ENCODE data around the gene TXNRD1.
"Not testable (repeated sequence)": the region's sequence is repeated elsewhere in the genome, so short reads cannot be mapped to it uniquely, and the experiment has no call there.

Gene TXNRD1

DNA sequence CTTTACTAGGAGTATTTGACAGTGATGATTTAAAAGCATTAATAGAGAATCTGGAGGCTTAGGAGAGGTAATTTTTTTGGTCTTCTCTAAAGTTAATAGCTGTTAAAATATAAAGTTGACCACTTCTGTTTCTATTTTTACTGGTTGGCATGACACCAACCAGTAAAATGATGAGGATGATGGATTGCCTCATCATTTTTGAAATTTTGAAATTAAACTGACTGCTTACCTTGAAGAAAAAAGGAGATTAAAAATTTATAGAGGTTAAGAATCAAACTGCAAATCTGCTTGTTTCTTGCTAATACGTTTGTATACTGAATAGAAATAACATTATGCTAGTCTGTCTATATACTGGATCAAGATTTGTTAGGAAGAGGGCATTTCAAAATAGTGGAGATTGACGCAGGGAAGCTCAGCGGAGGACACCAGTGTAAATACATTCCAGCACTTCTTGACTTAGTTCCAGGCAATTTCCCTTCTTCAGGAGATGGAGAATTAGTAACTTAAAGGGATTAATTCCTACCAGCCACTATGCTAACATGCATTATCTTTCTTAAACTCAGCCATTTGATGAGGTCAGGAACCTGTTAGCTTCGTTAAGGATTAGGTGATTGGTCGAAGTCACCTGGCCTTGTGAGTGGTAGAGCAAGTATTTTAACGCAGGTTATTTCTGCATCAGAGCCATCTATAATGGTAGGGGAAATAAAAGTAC, 91.5 kb downstream of the TXNRD1 start:
- no peak for DNase-seq

DNA sequence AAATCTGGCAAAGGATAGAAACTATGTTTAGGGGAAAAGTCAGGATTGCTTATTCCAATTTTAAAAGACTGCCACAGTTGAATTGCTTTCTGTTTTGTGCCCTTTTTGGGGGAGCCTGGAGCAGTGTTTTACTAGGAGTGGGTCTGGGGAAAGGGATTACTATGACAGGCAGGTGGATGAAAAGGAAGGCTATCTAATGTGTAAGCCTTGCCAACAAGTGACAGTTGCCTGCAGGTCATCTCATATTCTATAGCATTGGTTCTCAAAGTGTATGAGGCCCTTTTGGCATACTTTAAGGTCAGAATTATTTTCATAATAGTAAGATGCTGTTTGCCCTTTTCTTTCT, 92.0 kb downstream of the TXNRD1 start:
- no peak for DNase-seq

DNA sequence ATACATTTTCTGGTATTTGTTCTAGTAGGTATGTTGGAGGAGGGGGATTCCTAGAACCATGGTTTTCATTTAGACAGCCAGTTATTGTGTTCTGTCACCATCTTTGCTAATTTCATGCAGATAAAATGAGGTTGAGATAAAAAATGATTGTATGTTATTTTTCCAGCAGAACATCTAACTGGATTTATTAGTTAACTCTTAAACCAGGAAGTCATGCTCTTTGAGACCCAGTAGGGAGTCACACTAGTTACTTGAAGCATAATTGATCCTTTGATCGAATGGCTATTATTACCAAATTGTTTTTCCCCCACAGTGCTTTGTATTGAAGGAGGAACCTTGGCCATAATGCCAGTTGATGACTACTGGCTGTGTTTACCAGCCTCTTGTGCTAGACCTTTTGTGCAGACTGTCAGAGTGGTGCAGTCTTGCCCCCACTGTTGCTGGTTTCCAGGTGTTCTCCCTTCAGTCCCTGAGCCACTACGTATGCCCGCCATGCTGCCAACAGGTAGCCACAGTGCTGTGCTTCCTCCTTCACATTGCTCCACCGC, 93.9 kb downstream of the TXNRD1 start:
- DNase-seq = no peak

DNA sequence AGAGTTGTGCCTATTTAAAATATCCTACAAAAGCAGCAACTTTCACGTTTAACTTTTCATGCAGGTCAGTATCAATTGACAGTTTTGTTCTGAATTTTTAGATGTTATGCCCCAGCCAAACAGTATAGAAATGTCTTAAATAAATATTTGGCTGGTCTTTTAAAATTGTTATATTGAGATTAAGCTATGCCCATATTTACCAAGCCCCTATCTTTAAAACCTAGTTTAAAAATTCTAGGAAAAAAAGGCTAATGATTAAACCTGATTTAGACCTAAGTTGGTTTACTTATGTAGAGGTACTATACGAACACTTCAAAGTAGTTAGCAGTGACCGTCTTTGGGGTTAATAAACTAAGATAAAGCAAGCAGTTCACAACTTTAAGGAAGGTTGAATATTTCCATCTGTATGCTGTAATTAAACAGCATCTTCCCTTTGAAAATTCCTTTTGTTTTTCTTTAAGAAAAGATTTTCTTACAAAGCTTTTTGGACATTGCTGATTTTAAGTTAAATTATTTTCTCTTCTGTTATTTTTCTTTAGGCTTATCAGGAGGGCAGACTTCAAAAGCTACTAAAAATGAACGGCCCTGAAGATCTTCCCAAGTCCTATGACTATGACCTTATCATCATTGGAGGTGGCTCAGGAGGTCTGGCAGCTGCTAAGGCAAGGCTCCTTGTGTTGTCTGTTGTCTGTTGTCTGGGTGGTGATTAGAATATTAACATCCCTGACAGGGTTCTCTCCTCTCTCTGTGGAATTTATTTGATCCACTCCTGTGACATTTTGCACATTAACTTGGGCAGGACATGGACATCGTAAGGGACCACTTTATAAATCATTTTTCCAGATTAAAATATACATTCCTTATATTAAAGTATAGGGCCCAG, 95.4 kb downstream of the TXNRD1 start:
- DNase-seq = no peak

DNA sequence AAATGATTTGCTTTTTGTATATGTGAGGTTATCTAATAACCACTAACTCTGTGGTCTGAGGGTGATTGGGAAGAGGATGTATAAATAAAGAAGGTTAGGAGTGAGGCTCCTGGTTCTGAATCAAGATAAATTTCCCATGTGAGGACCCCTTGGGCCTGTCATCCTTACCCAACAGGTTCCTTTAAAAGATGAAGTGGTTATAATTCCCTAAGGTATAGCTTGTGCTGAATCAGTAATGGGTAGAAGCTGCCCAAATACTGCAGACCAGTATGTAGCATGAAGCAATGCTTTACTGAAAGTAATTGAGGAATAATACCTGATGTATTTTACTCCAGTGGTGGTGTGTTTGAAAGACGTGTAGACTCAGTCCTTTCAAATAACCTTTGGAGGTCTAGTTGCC, 96.6 kb downstream of the TXNRD1 start:
- no peak for DNase-seq

DNA sequence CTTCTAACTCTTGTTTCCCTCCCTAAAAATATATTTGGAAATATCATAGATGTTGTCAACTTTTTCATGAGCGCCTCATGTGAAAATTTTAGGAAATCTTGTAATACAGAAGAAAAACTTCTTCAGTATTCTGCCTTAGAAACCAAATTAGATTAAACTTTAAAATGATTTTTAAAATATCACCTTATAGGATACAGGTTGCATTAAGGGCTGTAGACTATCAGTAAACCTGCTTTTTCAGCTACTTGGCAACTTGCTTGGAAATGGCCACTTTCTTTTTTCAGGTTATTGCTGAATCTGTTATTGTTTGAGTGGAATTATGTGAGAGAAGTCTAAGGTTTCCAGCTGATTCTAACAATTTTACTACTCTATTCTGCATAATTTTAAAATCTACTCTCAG, 97.1 kb downstream of the TXNRD1 start:
- no peak for DNase-seq

DNA sequence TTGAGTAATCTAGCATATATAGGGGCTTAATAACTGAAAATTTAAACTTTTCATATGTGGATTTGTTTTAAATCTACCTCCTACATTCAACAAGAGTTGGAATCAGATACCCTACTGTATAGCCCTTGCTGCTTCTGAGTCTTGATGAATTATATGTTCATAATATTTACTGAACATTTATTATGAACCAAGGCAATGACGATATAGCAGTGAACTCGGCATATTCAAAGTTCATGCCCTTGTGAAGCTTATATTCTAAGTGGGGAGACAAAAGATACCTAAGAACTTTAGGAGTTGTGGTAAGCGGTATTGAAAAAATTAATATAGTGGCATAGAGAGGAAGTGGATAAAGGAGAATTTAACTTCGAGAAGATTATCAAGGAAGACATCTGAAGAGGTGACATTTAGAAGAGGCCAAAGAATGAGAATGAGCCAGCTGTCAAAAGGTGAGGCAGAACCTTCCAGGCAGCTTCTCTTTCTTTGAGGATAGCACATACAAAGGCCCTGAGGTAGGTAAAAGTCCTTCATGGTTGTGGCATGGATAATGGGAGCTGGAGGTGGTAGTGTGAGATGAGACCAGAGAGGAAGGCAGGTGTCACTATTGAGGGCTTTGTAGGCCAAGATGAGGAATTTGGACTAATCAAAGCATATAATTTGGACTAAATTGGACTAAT, 98.1 kb downstream of the TXNRD1 start:
- no peak for DNase-seq

DNA sequence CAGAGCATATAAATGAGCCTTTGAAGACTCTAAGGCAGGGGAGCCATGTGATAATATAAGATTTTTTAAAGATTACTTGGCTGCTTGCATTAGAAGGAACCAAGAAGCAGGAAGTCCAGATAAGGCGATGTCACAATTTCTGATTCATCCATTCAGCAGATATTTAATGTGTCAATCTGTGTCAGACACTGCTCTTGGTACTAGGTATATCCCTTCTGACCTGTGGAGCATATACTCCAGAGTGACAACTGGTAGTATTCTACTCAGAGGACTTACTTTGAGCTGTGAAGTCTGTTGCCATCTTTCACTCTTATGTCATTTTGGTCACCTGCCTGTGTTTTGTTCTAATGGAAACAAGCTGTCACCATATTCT, 98.6 kb downstream of the TXNRD1 start:
- DNase-seq = no peak

DNA sequence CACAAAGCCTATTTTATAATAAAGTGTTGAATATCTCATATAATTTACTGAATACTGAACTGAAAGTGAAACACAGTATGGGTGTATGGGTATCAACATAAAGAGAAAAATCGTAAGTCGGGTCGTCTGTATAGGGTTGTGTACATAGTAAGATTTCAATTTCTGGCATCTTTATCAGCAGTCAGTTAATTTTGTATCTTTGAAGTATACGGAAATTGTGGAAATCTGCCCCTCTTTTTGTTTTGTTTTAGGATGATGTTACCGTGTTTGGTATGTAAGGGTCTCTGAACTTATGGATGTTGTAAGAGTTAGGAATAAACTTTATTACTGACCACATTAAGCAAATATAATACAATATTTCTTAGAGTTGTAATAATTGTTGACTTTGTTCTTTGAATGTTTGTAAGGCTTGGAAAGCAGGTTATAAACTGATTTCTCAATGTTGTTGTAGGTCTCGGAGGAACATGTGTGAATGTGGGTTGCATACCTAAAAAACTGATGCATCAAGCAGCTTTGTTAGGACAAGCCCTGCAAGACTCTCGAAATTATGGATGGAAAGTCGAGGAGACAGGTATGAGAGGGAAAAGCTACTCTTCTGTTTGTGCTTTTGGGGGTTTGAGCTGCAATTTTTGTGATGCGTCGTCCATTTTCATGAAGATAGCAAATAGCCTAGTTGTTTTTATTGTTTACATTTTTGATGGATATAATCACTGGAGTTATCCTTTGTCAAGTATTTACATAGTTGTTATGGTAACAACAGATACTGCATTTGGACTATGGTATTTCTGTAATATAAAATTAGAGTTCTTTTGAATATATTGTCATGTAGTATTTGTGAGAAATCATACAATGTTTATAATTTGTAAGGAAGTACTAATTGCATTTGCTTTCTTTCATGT, 100.0 kb downstream of the TXNRD1 start:
- no peak for DNase-seq

DNA sequence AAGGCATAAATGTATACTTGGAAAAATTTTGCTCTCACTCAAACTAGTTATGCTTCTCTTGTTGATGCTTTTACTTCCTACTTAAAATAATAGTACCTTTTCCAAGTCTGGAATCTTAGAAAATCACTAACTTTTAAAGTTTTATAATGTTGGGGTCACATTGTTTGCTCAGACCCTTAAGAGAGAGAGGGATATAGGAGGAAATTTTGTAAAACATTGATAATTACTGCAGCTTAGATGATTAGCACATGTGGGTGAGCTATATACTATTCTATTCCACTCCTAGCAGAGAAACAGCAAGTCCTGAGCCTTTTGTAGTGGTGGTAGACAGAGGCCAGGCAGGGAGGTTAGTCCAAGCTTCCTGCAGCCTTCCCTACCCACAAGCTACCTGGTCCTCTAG, 101.4 kb downstream of the TXNRD1 start:
- no peak for DNase-seq

DNA sequence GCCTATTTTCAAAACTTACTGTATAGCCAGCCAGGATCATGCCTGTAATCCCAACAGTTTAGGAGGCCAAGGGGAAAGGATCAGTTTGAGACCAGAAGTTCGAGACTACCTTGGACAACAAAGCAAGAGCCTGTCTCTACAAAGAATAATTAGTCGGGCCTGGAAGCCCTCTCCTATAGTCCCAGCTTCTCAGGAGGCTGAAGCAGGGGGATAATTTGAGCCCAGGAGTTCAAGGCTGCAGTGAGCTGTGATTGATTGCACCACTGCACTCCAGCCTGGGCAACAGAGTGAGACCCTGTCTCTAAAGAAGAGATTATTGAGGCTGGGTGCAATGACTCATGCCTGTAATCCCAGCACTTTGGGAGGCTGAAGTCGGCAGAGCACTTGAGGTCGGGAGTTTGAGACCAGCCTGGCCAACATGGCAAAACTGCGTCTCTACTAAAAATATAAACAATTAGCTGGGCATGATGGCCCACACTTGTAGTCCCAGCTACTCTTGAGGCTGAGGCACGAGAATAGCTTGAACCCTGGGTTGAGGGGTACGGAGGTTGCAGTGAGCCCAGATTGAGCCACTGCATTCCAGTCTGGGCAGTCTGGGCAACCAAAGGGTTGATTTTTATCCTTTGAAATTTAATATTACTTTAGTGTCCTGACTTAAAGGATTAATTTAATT, 102.1 kb downstream of the TXNRD1 start:
- DNase-seq = no peak

DNA sequence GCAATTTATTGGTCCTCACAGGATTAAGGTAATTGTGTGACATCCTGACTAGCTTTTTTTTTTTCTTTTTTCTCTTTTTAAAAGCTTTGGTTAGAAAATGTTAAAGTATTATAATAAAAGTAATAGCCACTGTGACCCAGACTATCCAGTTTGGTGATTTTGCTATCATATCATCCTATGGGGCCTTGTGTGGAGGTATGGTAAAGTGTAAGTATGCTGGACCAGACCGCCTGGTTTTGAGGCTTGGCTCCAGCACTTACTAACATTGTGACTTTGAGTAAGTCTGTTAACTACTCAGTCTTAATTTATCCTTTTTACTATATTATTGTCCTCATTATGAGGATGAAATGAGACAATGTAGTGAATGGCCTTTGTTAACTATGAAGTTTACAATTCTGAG, 103.4 kb downstream of the TXNRD1 start:
- DNase-seq = no peak

DNA sequence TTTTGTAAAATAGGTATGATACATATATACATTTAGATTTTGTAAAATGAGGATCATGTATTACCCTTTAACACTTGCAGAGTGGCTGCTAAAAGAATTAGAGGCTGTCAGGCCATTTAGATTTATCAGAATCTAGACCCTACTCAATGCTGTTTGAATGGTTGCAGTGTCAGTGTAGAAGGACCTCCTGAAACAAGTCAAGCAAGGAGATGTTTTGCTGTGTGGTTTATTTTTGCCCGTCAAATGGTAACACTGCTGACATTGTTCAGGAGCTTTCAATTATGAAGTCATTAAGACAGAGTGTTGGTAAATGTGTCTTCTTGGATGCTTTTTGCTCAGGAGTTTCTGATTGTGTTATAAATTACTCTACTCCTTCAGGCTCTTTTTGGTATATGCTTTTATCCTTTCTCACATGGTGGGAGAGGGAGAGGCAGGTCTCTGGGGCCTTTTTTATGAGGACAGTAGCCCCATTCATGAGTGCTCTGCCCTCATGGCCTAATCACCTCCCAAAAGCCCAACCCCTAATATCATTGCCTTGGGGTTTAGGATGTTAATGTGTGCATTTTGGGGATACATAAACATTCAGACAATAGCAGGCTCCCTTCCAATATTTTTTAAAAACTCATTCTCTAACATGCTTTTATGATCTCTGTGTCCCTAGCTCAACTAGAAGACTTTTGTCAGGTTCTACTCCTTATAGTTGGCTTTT, 104.5 kb downstream of the TXNRD1 start:
- no peak for DNase-seq

DNA sequence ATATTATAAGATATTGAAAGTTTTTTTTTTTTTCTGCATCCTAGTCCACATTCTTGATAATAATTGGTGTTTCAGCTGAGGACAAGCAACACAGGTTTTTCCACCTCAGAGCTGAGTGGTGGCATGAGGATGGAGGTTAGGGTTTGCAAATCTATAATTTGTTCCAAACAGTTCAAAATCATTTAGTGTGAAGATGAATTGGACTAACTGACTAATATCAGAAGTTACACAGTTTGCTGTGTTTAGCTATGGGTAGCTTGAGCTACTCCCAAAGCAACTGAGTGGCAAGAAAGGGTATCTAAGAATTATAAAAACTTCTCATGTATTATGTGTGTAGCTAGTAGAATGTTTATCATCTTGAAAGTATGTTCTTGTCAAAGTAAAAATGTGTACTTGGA, 105.0 kb downstream of the TXNRD1 start:
- no peak for DNase-seq

DNA sequence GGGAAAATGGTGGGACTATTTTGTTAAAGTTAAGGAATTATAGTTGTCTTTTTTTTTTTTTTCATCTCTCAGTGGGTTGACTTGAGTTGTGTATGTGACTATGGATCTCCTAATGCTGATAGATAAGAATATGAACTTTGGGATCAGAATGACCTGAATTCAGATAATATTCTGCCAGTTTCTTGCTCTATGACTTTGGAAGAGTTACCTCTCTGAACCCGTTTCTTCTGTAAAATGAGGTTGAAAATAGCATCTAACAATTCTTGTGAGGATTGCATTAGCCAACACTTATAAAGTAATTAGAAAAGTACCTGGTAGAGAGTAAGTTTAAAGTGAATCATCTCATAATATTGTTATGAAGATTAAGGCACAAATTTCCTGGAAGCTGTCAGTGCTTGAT, 106.4 kb downstream of the TXNRD1 start:
- DNase-seq = no peak

DNA sequence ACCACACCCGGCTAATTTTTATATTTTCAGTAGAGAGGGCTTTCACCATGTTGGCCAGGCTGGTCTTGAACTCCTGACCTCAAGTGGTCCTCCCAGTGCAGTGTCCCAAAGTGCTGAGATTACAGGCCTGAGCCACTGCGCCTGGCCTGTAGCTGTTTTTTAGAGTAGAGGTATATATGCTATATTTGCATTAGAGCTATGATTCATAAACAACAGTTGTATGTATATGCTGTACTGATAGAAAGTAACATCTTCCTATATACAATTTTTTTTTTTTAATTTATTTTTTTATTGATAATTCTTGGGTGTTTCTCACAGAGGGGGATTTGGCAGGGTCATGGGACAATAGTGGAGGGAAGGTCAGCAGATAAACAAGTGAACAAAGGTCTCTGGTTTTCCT, 107.0 kb downstream of the TXNRD1 start:
- not testable (repeated sequence) for DNase-seq

DNA sequence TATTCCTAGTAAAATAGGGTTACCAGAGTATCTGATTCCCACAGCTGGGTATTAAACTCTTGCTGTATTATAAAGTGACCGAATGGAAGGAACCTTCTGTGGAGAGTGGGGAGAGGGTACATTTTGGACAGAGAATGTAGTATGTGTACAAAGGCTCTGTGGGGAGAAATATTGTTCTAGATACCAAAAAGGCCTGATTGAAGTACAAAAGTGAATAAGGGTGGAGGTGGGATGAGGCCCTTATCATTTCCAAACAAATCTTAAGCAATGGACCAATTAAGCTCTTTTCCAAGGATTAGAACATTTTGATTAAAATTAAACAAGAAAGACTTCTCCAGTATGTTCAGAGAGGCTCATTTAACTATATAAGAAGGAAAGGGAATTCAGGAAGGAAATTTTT, 108.3 kb downstream of the TXNRD1 start:
- no peak for DNase-seq

DNA sequence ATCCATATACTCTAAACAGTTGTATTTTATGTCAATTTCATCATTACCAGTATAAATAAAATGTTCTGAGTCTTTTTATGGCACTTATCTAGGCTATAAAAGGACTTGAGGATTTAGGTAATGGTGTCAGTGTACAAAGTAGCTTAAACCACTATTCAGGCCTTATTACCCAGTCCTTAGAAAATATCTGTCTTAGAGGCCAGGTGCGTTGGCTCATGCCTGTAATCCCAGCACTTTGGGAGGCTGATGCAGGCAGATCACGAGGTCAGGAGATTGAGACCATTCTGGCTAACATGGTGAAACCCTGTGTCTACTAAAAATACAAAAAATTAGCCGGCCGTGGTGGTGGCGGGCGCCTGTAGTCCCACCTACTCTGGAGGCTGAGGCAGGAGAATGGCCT, 112.7 kb downstream of the TXNRD1 start:
- DNase-seq = not testable (repeated sequence)

DNA sequence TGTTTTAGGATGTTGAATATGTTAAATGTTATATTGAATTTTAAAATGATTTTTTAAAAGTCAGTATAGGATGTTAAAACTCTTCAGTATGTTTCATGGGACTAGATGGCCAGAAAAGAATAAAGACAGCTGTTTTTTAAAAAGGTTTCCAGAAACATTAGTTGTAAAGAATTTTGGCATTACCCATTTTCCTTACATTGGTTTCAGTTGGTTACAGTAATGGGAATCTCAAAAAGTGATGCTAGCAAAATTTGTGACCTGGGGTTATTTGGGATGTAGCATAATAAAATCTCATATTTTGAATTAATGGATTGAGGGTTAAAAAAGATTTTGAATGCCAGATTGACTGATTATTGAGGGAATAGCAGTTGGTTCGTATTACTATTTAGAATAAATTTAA, 113.2 kb downstream of the TXNRD1 start:
- DNase-seq = no peak

DNA sequence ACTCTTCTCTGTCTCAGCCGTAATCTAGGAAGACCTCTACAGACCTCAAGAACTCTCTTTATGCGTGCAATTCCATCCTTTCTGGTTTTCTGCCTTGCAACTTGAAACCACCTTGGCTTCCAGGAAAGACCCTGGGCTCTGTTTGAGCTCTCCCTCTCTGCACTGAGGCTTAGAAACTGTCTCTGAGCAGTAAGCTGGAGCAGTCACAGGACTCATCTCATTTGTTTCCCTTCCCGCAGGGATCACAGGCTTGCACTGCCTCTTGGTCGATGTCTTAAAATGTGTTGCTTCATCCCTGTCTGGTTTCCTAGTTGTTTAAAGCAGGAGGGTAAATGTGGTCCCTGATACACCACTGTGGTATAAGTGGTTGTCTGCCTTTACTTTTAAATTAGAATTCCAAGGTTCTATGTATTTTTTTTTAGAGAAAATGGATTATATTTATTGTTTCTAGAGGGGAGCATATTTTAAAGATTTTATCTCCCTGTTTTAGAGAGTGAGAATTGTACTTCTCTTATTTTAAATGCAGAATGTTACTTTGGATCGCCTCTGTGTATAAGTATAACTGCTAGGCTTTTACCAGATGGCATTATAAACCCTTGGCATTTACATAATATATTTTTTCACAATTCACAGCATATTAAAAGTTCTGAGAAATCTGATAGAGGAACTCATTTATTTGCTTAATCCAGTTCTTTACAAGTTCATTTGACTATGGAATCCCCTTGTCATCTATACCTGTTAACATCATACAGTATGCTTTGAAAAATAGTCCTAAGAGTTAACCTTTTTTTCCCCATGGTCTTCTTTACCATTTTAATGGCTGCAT, 114.3 kb downstream of the TXNRD1 start:
- no peak for DNase-seq

DNA sequence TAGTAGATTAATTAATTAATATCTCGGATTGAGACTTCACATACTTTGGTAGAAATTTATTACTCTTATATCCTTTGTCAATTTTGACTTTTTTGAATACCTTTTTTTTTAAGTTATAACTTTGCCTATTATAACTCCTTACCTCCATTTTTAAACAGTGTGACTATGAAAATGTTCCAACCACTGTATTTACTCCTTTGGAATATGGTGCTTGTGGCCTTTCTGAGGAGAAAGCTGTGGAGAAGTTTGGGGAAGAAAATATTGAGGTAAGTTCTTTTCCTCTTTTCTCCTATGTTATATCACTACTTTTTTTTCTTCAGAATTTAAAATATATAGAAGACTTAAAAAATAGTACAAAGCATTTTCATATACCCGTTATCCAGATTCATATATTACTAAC, 115.8 kb downstream of the TXNRD1 start:
- DNase-seq = no peak
